Endothelial cell of umbilical vein (primary cell): Measurements from ENCODE around the gene GRB14. TPM values are rescaled to one million over a fixed set of nuclear protein-coding genes. Genes with fewer than 3 reads are reported as not detected.

Experiments
- BruUV-seq: library from RNA; stranded (reverse); fragments of 400-500 nt; replicated peaks from 2 replicates; lab custom pipeline; 2021; lab: Mats Ljungman, UMichigan
- CTCF ChIA-PET: fragments of 300-600, 350-600 bp; sonication (Branson Sonifier 250); formaldehyde crosslinking; loops from one replicate; lab custom pipeline; 2021; ENCODE audit warnings: antibody characterized with exemption, inconsistent platforms; lab: Charles Lee
- POLR2A ChIA-PET: fragments of 300-600, 350-600 bp; sonication (Branson Sonifier 250); formaldehyde crosslinking; loops from one replicate; lab custom pipeline; 2021; ENCODE audit warnings: antibody characterized with exemption, inconsistent platforms; lab: Charles Lee
- DNase-seq: peaks from one replicate; pipeline ENCODE4 v3.0.0-alpha.2; 2011; ENCODE audit warnings: low read depth, low spot score
- FAIRE-seq: peaks from 2 replicates; lab custom pipeline; 2011; peaks lifted over from hg19 to GRCh38; lab: Jason Lieb, UNC
- H2AFZ ChIP-seq: 2 replicates; pipeline ENCODE4 v1.6.0; 2012; ENCODE audit warnings: low read depth, low read length, control low read depth, inconsistent platforms
- H3K27ac ChIP-seq: 2 replicates; pipeline ENCODE4 v1.5.1; 2011; ENCODE audit warnings: low read depth, mild to moderate bottlenecking, control low read depth, low read length, moderate library complexity; ENCODE audit not compliant: insufficient read depth
- H3K27me3 ChIP-seq, 2 experiments: 2 replicates each; pipeline versions ENCODE4 v1.6.0 to v1.6.1; 2011; ENCODE audit warnings: low read length in 2 of 2, mixed read lengths in 1 of 2; ENCODE audit not compliant: control insufficient read depth in 2 of 2, insufficient read depth in 2 of 2
- H3K36me3 ChIP-seq, 2 experiments: 2 replicates in 1 of 2; 3 replicates in 1 of 2; pipeline ENCODE4 v1.5.1; 2011; ENCODE audit warnings: low read length in 2 of 2, mild to moderate bottlenecking in 1 of 2, moderate library complexity in 1 of 2; ENCODE audit not compliant: control insufficient read depth in 2 of 2, insufficient read depth in 2 of 2; ENCODE audit errors: extremely low read depth in 1 of 2
- H3K4me1 ChIP-seq: 3 replicates; pipeline ENCODE4 v1.5.1; 2011; ENCODE audit warnings: mild to moderate bottlenecking, low read length; ENCODE audit not compliant: control insufficient read depth, insufficient read depth; ENCODE audit errors: extremely low read depth
- H3K4me2 ChIP-seq: 2 replicates; pipeline ENCODE4 v1.6.1; 2011; ENCODE audit warnings: low read length, control low read depth, mixed read lengths; ENCODE audit not compliant: insufficient read depth
- H3K4me3 ChIP-seq, 3 experiments: fragments of 200-600 bp in 1 of 3; sonication (generic), shearing (Covaris generic) in 1 of 3; replicated peaks in 1 of 3; 2 replicates each; pipeline ENCODE4 v1.5.1; 2011 to 2016; ENCODE audit warnings: control low read depth in 3 of 3, low read length in 3 of 3, mild to moderate bottlenecking in 2 of 3, inconsistent platforms in 1 of 3, low read depth in 1 of 3, moderate library complexity in 1 of 3; ENCODE audit not compliant: insufficient read depth in 1 of 3
- H3K79me2 ChIP-seq: 2 replicates; pipeline ENCODE4 v1.6.0; 2012; ENCODE audit warnings: low read length, inconsistent platforms; ENCODE audit not compliant: control insufficient read depth, insufficient read depth
- H3K9ac ChIP-seq: replicated peaks from 2 replicates; pipeline ENCODE3; 2011; ENCODE audit warnings: low read length, control low read depth; ENCODE audit not compliant: insufficient read depth; ENCODE audit errors: extremely low read depth
- H3K9me1 ChIP-seq: replicated peaks from 3 replicates; pipeline ENCODE4 v1.6.0; 2011; ENCODE audit warnings: mild to moderate bottlenecking, low read length; ENCODE audit not compliant: control insufficient read depth, insufficient read depth; ENCODE audit errors: extremely low read depth
- H3K9me3 ChIP-seq: replicated peaks from 2 replicates; pipeline ENCODE4 v1.5.1; 2012; ENCODE audit warnings: low read length, inconsistent platforms; ENCODE audit not compliant: control insufficient read depth, insufficient read depth
- H4K20me1 ChIP-seq: replicated peaks from 2 replicates; pipeline ENCODE3; 2011; ENCODE audit warnings: mild to moderate bottlenecking, low read length; ENCODE audit not compliant: control insufficient read depth, insufficient read depth; ENCODE audit errors: extremely low read depth
- CTCF ChIP-seq, 2 donors: IDR thresholded peaks; 1 replicate in 1 of 2; 2 replicates in 1 of 2; pipeline ENCODE4 v1.5.1; 2011; ENCODE audit warnings: low read length in 2 of 2, mild to moderate bottlenecking in 2 of 2, moderate library complexity in 2 of 2, control low read depth in 1 of 2, inconsistent platforms in 1 of 2, low read depth in 1 of 2; ENCODE audit not compliant: insufficient read depth in 1 of 2; ENCODE audit errors: extremely low read depth in 1 of 2
- EZH2 ChIP-seq: IDR thresholded peaks from 2 replicates; pipeline ENCODE4 v1.6.1; 2012; ENCODE audit warnings: borderline replicate concordance, low read depth, mild to moderate bottlenecking, moderate library complexity, low read length, inconsistent platforms; ENCODE audit not compliant: severe bottlenecking
- FOS ChIP-seq: IDR thresholded peaks from 2 replicates; pipeline ENCODE4 v1.6.1; 2011; ENCODE audit warnings: mild to moderate bottlenecking, low read length, moderate library complexity, borderline replicate concordance; ENCODE audit not compliant: insufficient read depth
- GATA2 ChIP-seq: IDR thresholded peaks from 2 replicates; pipeline ENCODE4 v1.7.0; 2011; ENCODE audit warnings: low read depth, mild to moderate bottlenecking, moderate library complexity, mixed read lengths, low read length; ENCODE audit not compliant: insufficient read length, insufficient read depth
- JUN ChIP-seq: IDR thresholded peaks from 2 replicates; pipeline ENCODE4 v1.6.1; 2011; ENCODE audit warnings: borderline replicate concordance, low read depth; ENCODE audit not compliant: insufficient read length, insufficient read depth
- MAX ChIP-seq: IDR thresholded peaks from 2 replicates; pipeline ENCODE4 v1.6.1; 2011; ENCODE audit not compliant: insufficient read depth, insufficient read length
- MYC ChIP-seq: IDR thresholded peaks from one replicate; pipeline ENCODE4 v1.6.1; 2011; ENCODE audit warnings: mild to moderate bottlenecking, low read depth, low read length
- POLR2A ChIP-seq: IDR thresholded peaks from 2 replicates; pipeline ENCODE4 v1.6.1; 2012; ENCODE audit warnings: low read depth, mild to moderate bottlenecking, control low read depth, low read length
- POLR2AphosphoS5 ChIP-seq: IDR thresholded peaks from 2 replicates; pipeline ENCODE4 v1.6.1; 2012; ENCODE audit warnings: low read depth, mild to moderate bottlenecking, control low read depth, low read length, moderate library complexity; ENCODE audit not compliant: insufficient read depth
- dilution Hi-C: fragments of 300-500 bp; cut with MboI; formaldehyde crosslinking; loops from one replicate; pipeline ENCODE4 v1.15.0; 2019; ENCODE audit warnings: low sequenced_read_pairs; ENCODE audit not compliant: extremely low pct_ligation_motif_present
- intact Hi-C: fragments of 100-400 bp; cut with micrococcal nuclease; formaldehyde crosslinking; loops from one replicate; pipeline ENCODE4 v1.10.0; 2022
- polyA plus RNA-seq, 4 experiments: library from polyadenylated mRNA; depleted of rRNA in 3 of 4; stranded (reverse) in 3 of 4; unstranded in 1 of 4; fragments of >200 nt; gene quantifications; 2 replicates each; pipeline versions ENCODE4 v1.2.1 to v1.2.3, GENCODE V29; 2011 to 2012; ENCODE audit warnings: missing spikeins in 1 of 4
- total RNA-seq: library from RNA; stranded (reverse); gene quantifications from 2 replicates; pipeline ENCODE4 v1.2.3, GENCODE V29; 2021

Gene GRB14
- total and polyA plus RNA-seq, 2 donors (not counting 3 experiments of a cell fraction or from before 2014, with no cell fraction given), result 3.0 to 10.3 TPM

- no peak overlapping the region for H3K4me3 ChIP-seq
- H3K36me3 ChIP-seq, result no peaks in the 10 kb centered on the region
- H3K9me1 ChIP-seq, result no peaks in the 10 kb centered on the region
- peaks cover 22% of the 10 kb centered on the region for H3K4me1 ChIP-seq
- no peaks in the 10 kb centered on the region for H3K9me3 ChIP-seq
- dilution Hi-C loops, result no loop called here
- no peak overlapping the region for H3K4me2 ChIP-seq
- intact Hi-C loops, result loop anchor here (2.0 kb wide), 1 partner anchor 355 kb away; no protein-coding TSS in a partner anchor
- BruUV-seq, result no TSS peak
- no peak overlapping the region for H2AFZ ChIP-seq
- FAIRE-seq, result no peak
- no peaks in the 10 kb centered on the region for H4K20me1 ChIP-seq
- ChIA-PET CTCF (interaction anchor here (1.4 to 5.5 kb wide), 8 partner anchors 11 to 1392 kb away, joined by 3 to 233 read pairs (median 33); no protein-coding TSS in a partner anchor), POLR2A (no interaction called here)
- no peak for DNase-seq
- TF ChIP-seq POLR2AphosphoS5 (no peak), EZH2 (no peak), FOS (no peak), CTCF (IDR thresholded peaks at IDR 0.05; ENCODE audit: extremely low read depth in 1 of 2, insufficient read depth in 1 of 2, low read depth in 1 of 2, low read length in 2 of 2) (no peak), POLR2A (no peak), MAX (no peak), JUN (no peak), MYC (no peak), GATA2 (no peak)
- no peak overlapping the region for H3K27ac ChIP-seq
- no peaks in the 10 kb centered on the region for H3K79me2 ChIP-seq
- H3K9ac ChIP-seq, result no peak overlapping the region
- no peaks in the 10 kb centered on the region for H3K27me3 ChIP-seq
These were observed 59.3 kb downstream of the GRB14 start for GRCh38 chr2:164561991-164562390.
